Measurements from ENCODE around the gene SUSD6.

The SUSD6 gene

GRCh38 chr14:69685716-69686115 is 74.3 kb downstream of the SUSD6 start:
- H3K4me3 ChIP-seq (ENCODE audit: control insufficient read depth, low read depth, low read length): no peak overlapping the region
- DNase-seq (ENCODE audit: low read depth): peak; percentile 72

GRCh38 chr14:69687606-69688298 is 76.4 kb downstream of the SUSD6 start:
- no peak overlapping the region for H3K4me3 ChIP-seq (ENCODE audit: control insufficient read depth, low read depth, low read length)
- TF ChIP-seq CTCF (conservative IDR thresholded peaks at IDR 0.05; ENCODE audit: control insufficient read depth, insufficient read depth, low read depth, low read length): no peak
- no peak for DNase-seq (ENCODE audit: low read depth)

More at GRCh38 chr14:69685716-69686115, 74.3 kb downstream of the SUSD6 start:
- peak; percentile 3 for TF ChIP-seq CTCF (conservative IDR thresholded peaks at IDR 0.05; ENCODE audit: control insufficient read depth, insufficient read depth, low read depth, low read length)

- TF ChIP-seq CTCF (conservative IDR thresholded peaks at IDR 0.05; ENCODE audit: control insufficient read depth, insufficient read depth, low read depth, low read length): no peak
- DNase-seq (ENCODE audit: low read depth): no peak
- H3K4me3 ChIP-seq (ENCODE audit: control insufficient read depth, low read depth, low read length): no peak overlapping the region
Observed at GRCh38 chr14:69688299-69688649, 76.9 kb downstream of the SUSD6 start.

DNA sequence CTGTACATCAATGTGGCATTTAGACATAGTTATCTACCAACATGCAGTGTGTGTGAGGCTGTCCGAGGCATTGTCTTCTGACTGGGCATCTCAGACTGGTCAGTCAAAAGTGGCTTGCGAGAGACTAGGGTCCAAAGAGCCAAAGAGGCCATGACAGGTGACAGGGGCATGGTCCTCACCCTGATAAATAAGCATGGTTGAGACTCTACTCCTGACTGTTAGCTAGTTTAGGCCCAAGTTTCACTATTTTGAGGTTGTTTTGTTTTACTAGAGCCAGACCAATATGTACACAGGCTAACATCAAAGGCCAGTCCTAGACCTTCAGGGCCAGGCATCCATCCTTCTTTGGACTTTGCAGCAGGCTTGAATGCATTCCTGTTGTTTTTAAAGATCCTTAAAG is 78.6 kb downstream of the SUSD6 start:
- H3K4me3 ChIP-seq (ENCODE audit: control insufficient read depth, low read depth, low read length): no peak overlapping the region
- TF ChIP-seq CTCF (conservative IDR thresholded peaks at IDR 0.05; ENCODE audit: control insufficient read depth, insufficient read depth, low read depth, low read length): no peak
- DNase-seq (ENCODE audit: low read depth): no peak

- no peak overlapping the region for H3K4me3 ChIP-seq (ENCODE audit: control insufficient read depth, low read depth, low read length)
- TF ChIP-seq CTCF (conservative IDR thresholded peaks at IDR 0.05; ENCODE audit: control insufficient read depth, insufficient read depth, low read depth, low read length): no peak
- DNase-seq (ENCODE audit: low read depth): no peak
Observed at GRCh38 chr14:69692594-69692993, 81.2 kb downstream of the SUSD6 start.

DNA sequence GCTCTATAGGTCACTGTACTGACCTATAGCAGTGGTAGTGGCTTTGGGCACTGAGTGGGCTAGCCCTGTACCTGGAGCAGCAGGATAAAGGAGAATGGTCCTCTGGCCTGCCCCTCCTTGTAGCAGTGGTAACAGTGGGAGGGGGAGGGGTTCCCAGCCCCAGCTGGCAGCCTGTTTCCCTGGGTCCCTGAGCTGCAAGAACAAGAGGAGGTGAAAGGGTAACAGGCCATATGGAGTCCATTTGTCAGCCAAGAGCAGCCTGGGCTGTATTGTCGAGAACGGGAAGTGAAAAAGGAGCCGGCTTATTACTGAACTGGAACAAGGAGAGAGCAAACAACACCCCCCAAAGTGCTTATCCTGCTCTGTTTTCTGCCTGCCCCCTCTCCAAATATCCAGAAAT is 81.7 kb downstream of the SUSD6 start:
- no peak for TF ChIP-seq CTCF (conservative IDR thresholded peaks at IDR 0.05; ENCODE audit: control insufficient read depth, insufficient read depth, low read depth, low read length)
- H3K4me3 ChIP-seq (ENCODE audit: control insufficient read depth, low read depth, low read length): no peak overlapping the region
- DNase-seq (ENCODE audit: low read depth): peak; percentile 49

Measured in fibroblast of mammary gland (primary cell).